Neural cell (in vitro differentiated cells): ENCODE data around the gene MAP2K6.

ENCODE experiments used
- CTCF ChIP-seq: fragments of 450-650 bp; IDR thresholded peaks from 2 replicates; pipeline ENCODE4 v1.5.1; 2014; ENCODE audit warnings: antibody characterized with exemption, mild to moderate bottlenecking, moderate library complexity; ENCODE audit not compliant: poor library complexity, severe bottlenecking
- MXI1 ChIP-seq: fragments of 450-650 bp; conservative IDR thresholded peaks from 2 replicates; pipeline ENCODE4 v1.6.1; 2014; ENCODE audit warnings: antibody characterized with exemption, mild to moderate bottlenecking; ENCODE audit not compliant: poor library complexity, severe bottlenecking
- POLR2AphosphoS5 ChIP-seq: IDR thresholded peaks from 2 replicates; pipeline ENCODE4 v1.6.1; 2012
- TAF1 ChIP-seq: IDR thresholded peaks from 2 replicates; pipeline ENCODE4 v1.6.1; 2012; ENCODE audit warnings: low read depth

DNA sequence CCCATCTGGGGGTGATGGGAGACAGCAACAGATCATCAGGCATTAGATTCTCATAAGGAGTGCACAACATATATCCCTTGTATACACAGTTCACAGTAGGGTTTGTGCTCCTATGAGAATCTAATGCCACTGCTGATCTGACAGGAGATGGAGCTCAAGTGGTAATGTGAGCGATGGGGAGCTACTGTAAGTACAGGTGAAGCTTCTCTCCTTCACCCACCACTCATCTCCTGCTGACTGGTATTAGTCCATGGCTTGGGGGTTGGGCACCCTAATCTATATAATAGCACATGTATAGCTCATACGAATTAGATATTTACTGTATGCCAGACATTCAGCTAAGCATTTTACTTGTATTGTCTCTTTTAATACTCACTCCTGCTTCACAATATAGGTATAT lies 101.7 kb downstream of the MAP2K6 start:
- TF ChIP-seq CTCF = no peak
- no peak for TF ChIP-seq MXI1
- no peak for TF ChIP-seq TAF1
- TF ChIP-seq POLR2AphosphoS5 = no peak
